NCI-H748 (cell line): Measurements from ENCODE around the gene MKRN3.
"Not testable (repeated sequence)": the region's sequence is repeated elsewhere in the genome, so short reads cannot be mapped to it uniquely, and the experiment has no call there.

Experiments
- DNase-seq: peaks from one replicate; lab custom pipeline; 2025; ENCODE audit not compliant: unreplicated experiment; lab: John Stamatoyannopoulos, UW

Gene MKRN3

GRCh38 chr15:23588268-23588667 lies 22.8 kb downstream of the MKRN3 start:
- DNase-seq = no peak

GRCh38 chr15:23589012-23589411 lies 23.5 kb downstream of the MKRN3 start:
- no peak for DNase-seq

DNA sequence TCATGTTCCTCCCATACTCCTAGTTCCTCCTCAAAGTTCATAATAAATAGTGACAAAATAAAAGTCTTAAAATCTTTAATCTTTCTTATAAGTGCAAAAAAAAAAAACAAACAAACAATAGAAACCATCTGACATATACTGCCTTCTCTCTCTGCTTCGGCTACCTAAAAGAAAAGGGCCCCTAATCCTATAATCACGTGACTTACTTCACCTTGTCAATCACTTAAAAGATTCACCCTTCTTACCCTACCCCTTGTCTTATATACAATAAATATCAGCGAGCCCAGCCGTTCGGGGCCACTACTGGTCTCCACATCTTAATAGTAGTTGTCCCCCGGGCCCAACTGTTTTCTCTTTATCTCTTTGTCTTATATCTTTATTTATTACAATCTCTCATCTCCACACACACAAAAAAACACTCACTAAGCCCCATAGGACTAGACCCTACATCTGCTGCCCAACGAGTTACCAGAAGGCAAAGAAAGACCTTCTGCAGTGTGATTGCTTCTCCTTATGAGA lies 28.8 kb downstream of the MKRN3 start:
- DNase-seq = no peak

- DNase-seq = no peak
Measured at GRCh38 chr15:23595368-23595767, 29.9 kb downstream of the MKRN3 start.

- DNase-seq = no peak
Measured at GRCh38 chr15:23596736-23597135, 31.3 kb downstream of the MKRN3 start.

DNA sequence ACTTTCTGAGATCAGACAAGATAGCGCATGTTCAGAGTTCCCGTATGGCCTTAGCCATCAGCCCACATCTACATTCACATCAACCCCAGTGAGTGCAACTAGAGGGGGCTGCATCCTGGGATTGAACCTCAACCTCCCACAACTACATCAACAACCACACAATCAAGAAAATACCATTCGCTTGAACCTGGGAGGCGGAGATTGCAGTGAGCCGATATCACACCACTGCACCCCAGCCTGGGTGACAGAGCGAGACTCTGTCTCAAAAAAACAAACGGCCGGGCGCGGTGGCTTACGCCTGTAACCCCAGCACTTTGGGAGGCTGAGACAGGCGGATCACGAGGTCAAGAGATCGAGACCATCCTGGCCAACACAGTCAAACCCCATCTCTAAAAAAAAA lies 31.8 kb downstream of the MKRN3 start:
- DNase-seq = not testable (repeated sequence)

- no peak for DNase-seq
Measured at GRCh38 chr15:23599053-23599452, 33.6 kb downstream of the MKRN3 start.

- no peak for DNase-seq
Measured at GRCh38 chr15:23602124-23602523, 36.6 kb downstream of the MKRN3 start.

- DNase-seq = no peak
Measured at GRCh38 chr15:23606226-23606625, 40.8 kb downstream of the MKRN3 start.

- DNase-seq = peak; percentile 9
Measured at GRCh38 chr15:23616536-23616935, 51.1 kb downstream of the MKRN3 start.
